ENCODE data around the gene TAF13. TPM values are rescaled to one million over a fixed set of nuclear protein-coding genes. Genes with fewer than 3 reads are reported as not detected.
"Not testable (repeated sequence)": the region's sequence is repeated elsewhere in the genome, so short reads cannot be mapped to it uniquely, and the experiment has no call there.

Gene TAF13
- total RNA-seq, 5 donors from 2014 or later (not counting 1 experiment from before 2014, with no cell fraction given): 8.7 to 19.4 (median 9.7) TPM

- no peak for DNase-seq
- Mint-ChIP-seq H3K27ac (no peak overlapping the region), H3K36me3 (peaks cover 15% of the 10 kb centered on the region), H3K27me3 (no peaks in the 10 kb centered on the region), H3K4me3 (no peak overlapping the region), H3K4me1 (no peaks in the 10 kb centered on the region), H3K9me3 (no peaks in the 10 kb centered on the region)
- ChIA-PET POLR2A (interaction anchor here in 1 of 2 donors (0.6 kb wide), 1 partner anchor 31 kb away, joined by 3 read pairs; no protein-coding TSS in a partner anchor), CTCF (no interaction called here)
- H3K9me3 ChIP-seq: no peaks in the 10 kb centered on the region
- no peaks in the 10 kb centered on the region for H3K27me3 ChIP-seq (replicated peaks in 1 of 2; ENCODE audit: control insufficient read depth in 2 of 2, extremely low read depth in 1 of 2, insufficient read depth in 2 of 2, low read length in 1 of 2)
- no peaks in the 10 kb centered on the region for H3K4me1 ChIP-seq (ENCODE audit: control insufficient read depth in 1 of 2, extremely low read depth in 1 of 2, insufficient read depth in 2 of 2, low read length in 2 of 2)
- no peak overlapping the region for H3K4me3 ChIP-seq (ENCODE audit: control insufficient read depth in 1 of 2, extremely low read depth in 1 of 2, low read length in 1 of 2)
- H3K36me3 ChIP-seq (ENCODE audit: control insufficient read depth in 2 of 2, extremely low read depth in 1 of 2, insufficient read depth in 1 of 2, low read length in 1 of 2): peaks cover 0 to 17% of the 10 kb centered on the region in 2 donors
- no peak for ATAC-seq (replicated peaks in 1 of 4)
- H3K27ac ChIP-seq (ENCODE audit: low read length): no peak overlapping the region
- WGBS (ENCODE audit: insufficient coverage): 100% methylated on average over 1 of the region's 7 CpGs
Observed at GRCh38 chr1:109060707-109061106, 15.1 kb downstream of the TAF13 start.

GRCh38 chr1:109059026-109059425, 16.8 kb downstream of the TAF13 start:
- POLR2A ChIA-PET: no interaction called here
- ATAC-seq (replicated peaks in 1 of 4) (no peak), DNase-seq (no peak)
- no peak overlapping the region for H3K27ac Mint-ChIP-seq
- CTCF ChIA-PET: no interaction called here
- Histone ChIP-seq H3K4me1 (ENCODE audit: control insufficient read depth in 1 of 2, extremely low read depth in 1 of 2, insufficient read depth in 2 of 2, low read length in 2 of 2) (no peaks in the 10 kb centered on the region), H3K9me3 (no peaks in the 10 kb centered on the region), H3K4me3 (ENCODE audit: control insufficient read depth in 1 of 2, extremely low read depth in 1 of 2, low read length in 1 of 2) (no peak overlapping the region), H3K27me3 (replicated peaks in 1 of 2; ENCODE audit: control insufficient read depth in 2 of 2, extremely low read depth in 1 of 2, insufficient read depth in 2 of 2, low read length in 1 of 2) (no peaks in the 10 kb centered on the region), H3K36me3 (ENCODE audit: control insufficient read depth in 2 of 2, extremely low read depth in 1 of 2, insufficient read depth in 1 of 2, low read length in 1 of 2) (peaks cover 0 to 7% of the 10 kb centered on the region in 2 donors), H3K27ac (ENCODE audit: low read length) (no peak overlapping the region)
- H3K4me3 Mint-ChIP-seq: no peak overlapping the region
- H3K4me1 Mint-ChIP-seq: no peaks in the 10 kb centered on the region
- H3K27me3 Mint-ChIP-seq: no peaks in the 10 kb centered on the region
- no peaks in the 10 kb centered on the region for H3K9me3 Mint-ChIP-seq
- H3K36me3 Mint-ChIP-seq: peaks cover 3% of the 10 kb centered on the region

GRCh38 chr1:109056064-109056463, 19.7 kb downstream of the TAF13 start:
- H3K36me3 ChIP-seq (ENCODE audit: control insufficient read depth in 2 of 2, extremely low read depth in 1 of 2, insufficient read depth in 1 of 2, low read length in 1 of 2): no peaks in the 10 kb centered on the region
- no peak overlapping the region for H3K27ac ChIP-seq (ENCODE audit: low read length)
- H3K9me3 ChIP-seq: no peaks in the 10 kb centered on the region
- 92% methylated on average over 2 of the region's 3 CpGs for WGBS (ENCODE audit: insufficient coverage)
- peaks cover 0 to 3% of the 10 kb centered on the region in 2 experiments for H3K27me3 ChIP-seq (replicated peaks in 1 of 2; ENCODE audit: control insufficient read depth in 2 of 2, extremely low read depth in 1 of 2, insufficient read depth in 2 of 2, low read length in 1 of 2)
- Mint-ChIP-seq H3K27ac (no peak overlapping the region), H3K36me3 (no peaks in the 10 kb centered on the region), H3K4me3 (no peak overlapping the region), H3K9me3 (no peaks in the 10 kb centered on the region), H3K27me3 (no peaks in the 10 kb centered on the region), H3K4me1 (no peaks in the 10 kb centered on the region)
- H3K4me1 ChIP-seq (ENCODE audit: control insufficient read depth in 1 of 2, extremely low read depth in 1 of 2, insufficient read depth in 2 of 2, low read length in 2 of 2): no peaks in the 10 kb centered on the region
- no peak overlapping the region for H3K4me3 ChIP-seq (ENCODE audit: control insufficient read depth in 1 of 2, extremely low read depth in 1 of 2, low read length in 1 of 2)
- ChIA-PET POLR2A (no interaction called here), CTCF (interaction anchor here in 1 of 2 donors (0.7 kb wide), 1 partner anchor 617 kb away, joined by 3 read pairs; no protein-coding TSS in a partner anchor)
- no peak for DNase-seq
- no peak for ATAC-seq (replicated peaks in 1 of 4)

GRCh38 chr1:109052145-109052544, 23.7 kb downstream of the TAF13 start:
- H3K4me3 ChIP-seq (ENCODE audit: control insufficient read depth in 1 of 2, extremely low read depth in 1 of 2, low read length in 1 of 2); ATAC-seq (replicated peaks in 1 of 4); H3K27ac Mint-ChIP-seq; H3K36me3 Mint-ChIP-seq; H3K4me1 ChIP-seq (ENCODE audit: control insufficient read depth in 1 of 2, extremely low read depth in 1 of 2, insufficient read depth in 2 of 2, low read length in 2 of 2); CTCF ChIA-PET; H3K27me3 Mint-ChIP-seq; H3K4me1 Mint-ChIP-seq; DNase-seq; H3K9me3 ChIP-seq; H3K27me3 ChIP-seq (replicated peaks in 1 of 2; ENCODE audit: control insufficient read depth in 2 of 2, extremely low read depth in 1 of 2, insufficient read depth in 2 of 2, low read length in 1 of 2); H3K4me3 Mint-ChIP-seq; H3K27ac ChIP-seq (ENCODE audit: low read length); H3K36me3 ChIP-seq (ENCODE audit: control insufficient read depth in 2 of 2, extremely low read depth in 1 of 2, insufficient read depth in 1 of 2, low read length in 1 of 2); H3K9me3 Mint-ChIP-seq: not testable (repeated sequence)
- POLR2A ChIA-PET: interaction anchor here in 1 of 2 donors (0.6 kb wide), 1 partner anchor 11 kb away, joined by 3 read pairs; no protein-coding TSS in a partner anchor
- WGBS (ENCODE audit: insufficient coverage): no CpG with 5 or more reads among the region's 3 CpGs

GRCh38 chr1:109050228-109050995, 25.4 kb downstream of the TAF13 start:
- Mint-ChIP-seq H3K4me1 (no peaks in the 10 kb centered on the region), H3K9me3 (no peaks in the 10 kb centered on the region), H3K27me3 (no peaks in the 10 kb centered on the region), H3K36me3 (no peaks in the 10 kb centered on the region), H3K4me3 (no peak overlapping the region), H3K27ac (no peak overlapping the region)
- no peaks in the 10 kb centered on the region for H3K9me3 ChIP-seq
- no peak overlapping the region for H3K4me3 ChIP-seq (ENCODE audit: control insufficient read depth in 1 of 2, extremely low read depth in 1 of 2, low read length in 1 of 2)
- H3K4me1 ChIP-seq (ENCODE audit: control insufficient read depth in 1 of 2, extremely low read depth in 1 of 2, insufficient read depth in 2 of 2, low read length in 2 of 2): no peaks in the 10 kb centered on the region
- WGBS (ENCODE audit: insufficient coverage): 100% methylated on average over 4 of the region's 7 CpGs
- DNase-seq: no peak
- ATAC-seq (replicated peaks in 1 of 4): no peak
- H3K36me3 ChIP-seq (ENCODE audit: control insufficient read depth in 2 of 2, extremely low read depth in 1 of 2, insufficient read depth in 1 of 2, low read length in 1 of 2): no peaks in the 10 kb centered on the region
- CTCF ChIA-PET: no interaction called here
- no peak overlapping the region for H3K27ac ChIP-seq (ENCODE audit: low read length)
- peaks cover 0 to 3% of the 10 kb centered on the region in 2 experiments for H3K27me3 ChIP-seq (replicated peaks in 1 of 2; ENCODE audit: control insufficient read depth in 2 of 2, extremely low read depth in 1 of 2, insufficient read depth in 2 of 2, low read length in 1 of 2)
- POLR2A ChIA-PET: no interaction called here

GRCh38 chr1:109048335-109048734, 27.5 kb downstream of the TAF13 start:
- no peak overlapping the region for H3K4me3 Mint-ChIP-seq
- H3K27me3 ChIP-seq (replicated peaks in 1 of 2; ENCODE audit: control insufficient read depth in 2 of 2, extremely low read depth in 1 of 2, insufficient read depth in 2 of 2, low read length in 1 of 2): peaks cover 0 to 3% of the 10 kb centered on the region in 2 experiments
- no peaks in the 10 kb centered on the region for H3K9me3 ChIP-seq
- no peak for DNase-seq
- no peak for ATAC-seq (replicated peaks in 1 of 4)
- H3K4me1 ChIP-seq (ENCODE audit: control insufficient read depth in 1 of 2, extremely low read depth in 1 of 2, insufficient read depth in 2 of 2, low read length in 2 of 2): no peaks in the 10 kb centered on the region
- ChIA-PET CTCF (interaction anchor here in 1 of 2 donors (0.6 kb wide), 1 partner anchor 229 kb away, joined by 6 read pairs; no protein-coding TSS in a partner anchor), POLR2A (interaction anchor here in 1 of 2 donors (0.6 kb wide), 1 partner anchor 321 kb away, joined by 3 read pairs; no protein-coding TSS in a partner anchor)
- no peaks in the 10 kb centered on the region for H3K36me3 Mint-ChIP-seq
- no peaks in the 10 kb centered on the region for H3K27me3 Mint-ChIP-seq
- no peak overlapping the region for H3K27ac Mint-ChIP-seq
- WGBS (ENCODE audit: insufficient coverage): 9% methylated on average over 1 of the region's 2 CpGs
- no peaks in the 10 kb centered on the region for H3K9me3 Mint-ChIP-seq
- no peak overlapping the region for H3K27ac ChIP-seq (ENCODE audit: low read length)
- no peaks in the 10 kb centered on the region for H3K36me3 ChIP-seq (ENCODE audit: control insufficient read depth in 2 of 2, extremely low read depth in 1 of 2, insufficient read depth in 1 of 2, low read length in 1 of 2)
- H3K4me1 Mint-ChIP-seq: no peaks in the 10 kb centered on the region
- H3K4me3 ChIP-seq (ENCODE audit: control insufficient read depth in 1 of 2, extremely low read depth in 1 of 2, low read length in 1 of 2): no peak overlapping the region

All from T-cell (primary cell).